Left lung (tissue), 10 donors: ENCODE measurements around the gene CAMSAP1. TPM values are rescaled to one million over a fixed set of nuclear protein-coding genes. Genes with fewer than 3 reads are reported as not detected.
"Not testable (repeated sequence)": the region's sequence is repeated elsewhere in the genome, so short reads cannot be mapped to it uniquely, and the experiment has no call there.

Experiments
- ATAC-seq: fragments of 200-7000 bp; cut with Tn5 transposase; one replicate; pipeline ENCODE4 v1.9.1; 2020; ENCODE audit warnings: moderate library complexity
- DNase-seq, 4 donors: peaks; one replicate each; pipeline ENCODE4 v3.0.0-alpha.2; 2013 to 2020
- H3K27ac ChIP-seq, 2 donors: fragments of 200-600 bp; sonication (generic) in 1 of 2; one replicate each; pipeline versions ENCODE4 v1.5.0 to v1.8.0; 2020 to 2021
- H3K27me3 ChIP-seq, 2 donors: fragments of 200-600 bp; sonication (generic) in 1 of 2; one replicate each; pipeline versions ENCODE4 v1.5.0 to v1.8.0; 2020 to 2021
- H3K36me3 ChIP-seq, 2 donors: fragments of 200-600 bp; sonication (generic) in 1 of 2; one replicate each; pipeline versions ENCODE4 v1.5.0 to v1.8.0; 2020 to 2021
- H3K4me1 ChIP-seq, 2 donors: fragments of 200-600 bp; one replicate each; pipeline ENCODE4 v1.8.0; 2021
- H3K4me3 ChIP-seq, 2 donors: fragments of 200-600 bp; sonication (generic) in 1 of 2; one replicate each; pipeline versions ENCODE4 v1.5.0 to v1.8.0; 2020 to 2021; ENCODE audit warnings: mild to moderate bottlenecking in 1 of 2
- H3K9me3 ChIP-seq, 2 donors: fragments of 200-600 bp; sonication (generic) in 1 of 2; one replicate each; pipeline versions ENCODE4 v1.5.0 to v1.8.0; 2020 to 2021
- CTCF ChIP-seq, 2 donors: fragments of 200-600 bp; sonication (generic) in 1 of 2; IDR thresholded peaks; one replicate each; pipeline versions ENCODE4 v1.5.0 to v1.8.0; 2021; ENCODE audit warnings: antibody characterized with exemption in 2 of 2
- intact Hi-C, 2 donors: fragments of 100-400 bp; cut with DNase I; formaldehyde crosslinking; loops; one replicate each; pipeline versions ENCODE4 v1.11.2 to v1.14.2; 2022
- polyA plus RNA-seq, 6 donors: library from polyadenylated mRNA; unstranded; fragments of 120-200 nt; gene quantifications; one replicate each; pipeline ENCODE4 v1.2.1, GENCODE V29; 2013; ENCODE audit not compliant: insufficient read length in 6 of 6
- total RNA-seq, 2 donors: library from RNA; stranded (reverse); fragmentation: NEBNext Ultra II Directional; extraction: Animal tissue kit (Norgen Biotek cat#: 25700); gene quantifications; one replicate each; pipeline ENCODE4 v1.2.1, GENCODE V29; 2021
- donor health status: DM: no; HTN: yes; CAD: no.
- donor health status: DM: no; HTN: no; CAD: no.

CAMSAP1 gene
- total and polyA plus RNA-seq, 8 donors: 20.4 to 27.0 (median 24.0) TPM

- DNase-seq (peak in 1 of 4 donors; percentile 65), ATAC-seq (no peak)
- no peak for TF ChIP-seq CTCF (IDR thresholded peaks at IDR 0.05)
- no peaks in the 10 kb centered on the region for H3K4me1 ChIP-seq
- H3K4me3 ChIP-seq: no peak overlapping the region
- no peak overlapping the region for H3K27ac ChIP-seq
- peaks cover 0 to 50% of the 10 kb centered on the region in 2 donors for H3K9me3 ChIP-seq
- H3K27me3 ChIP-seq: no peaks in the 10 kb centered on the region
- H3K36me3 ChIP-seq: peaks cover 0 to 34% of the 10 kb centered on the region in 2 donors
- intact Hi-C loops: no loop called here
These were observed 12.1 kb upstream of the CAMSAP1 start for GRCh38 chr9:135919318-135919890.

GRCh38 chr9:135916227-135916626, 8.9 kb upstream of the CAMSAP1 start:
- H3K9me3 ChIP-seq: peaks cover 0 to 68% of the 10 kb centered on the region in 2 donors
- peak in 1 of 4 donors; percentile 6 for DNase-seq
- H3K27me3 ChIP-seq, H3K27ac ChIP-seq, intact Hi-C loops, ATAC-seq, H3K4me1 ChIP-seq, H3K4me3 ChIP-seq: not testable (repeated sequence)
- peaks cover 0 to 54% of the 10 kb centered on the region in 2 donors for H3K36me3 ChIP-seq

- no peak overlapping the region for H3K4me3 ChIP-seq
- no peak for ATAC-seq
- no peak for TF ChIP-seq CTCF (IDR thresholded peaks at IDR 0.05)
These were observed 7.6 kb upstream of the CAMSAP1 start for GRCh38 chr9:135914921-135915320.

GRCh38 chr9:135911233-135911632, 3.9 kb upstream of the CAMSAP1 start:
- ATAC-seq, H3K27me3 ChIP-seq, H3K27ac ChIP-seq, H3K4me3 ChIP-seq, DNase-seq, intact Hi-C loops: not testable (repeated sequence)
- H3K36me3 ChIP-seq: peaks cover 0 to 55% of the 10 kb centered on the region in 2 donors
- peaks cover 0 to 36% of the 10 kb centered on the region in 2 donors for H3K9me3 ChIP-seq
- peaks cover 15 to 25% of the 10 kb centered on the region in 2 donors for H3K4me1 ChIP-seq

More at GRCh38 chr9:135914921-135915320, 7.6 kb upstream of the CAMSAP1 start:
- peaks cover 0 to 68% of the 10 kb centered on the region in 2 donors for H3K9me3 ChIP-seq
- DNase-seq: no peak
- intact Hi-C loops: no loop called here
- no peak overlapping the region for H3K27ac ChIP-seq
- H3K27me3 ChIP-seq: no peaks in the 10 kb centered on the region
- H3K36me3 ChIP-seq: peaks cover 0 to 58% of the 10 kb centered on the region in 2 donors
- H3K4me1 ChIP-seq: peaks cover 0 to 2% of the 10 kb centered on the region in 2 donors

- H3K36me3 ChIP-seq: peaks cover 0 to 50% of the 10 kb centered on the region in 2 donors
- H3K9me3 ChIP-seq: peaks cover 0 to 31% of the 10 kb centered on the region in 2 donors
- H3K27me3 ChIP-seq: no peaks in the 10 kb centered on the region
- intact Hi-C loops: no loop called here
- no peak for TF ChIP-seq CTCF (IDR thresholded peaks at IDR 0.05)
- H3K4me3 ChIP-seq: no peak overlapping the region
- H3K27ac ChIP-seq: no peak overlapping the region
- peaks cover 15 to 30% of the 10 kb centered on the region in 2 donors for H3K4me1 ChIP-seq
- ATAC-seq (no peak), DNase-seq (no peak)
These were observed 3.4 kb upstream of the CAMSAP1 start for GRCh38 chr9:135910757-135911156.

- H3K4me1 ChIP-seq: peaks cover 17 to 36% of the 10 kb centered on the region in 2 donors
- TF ChIP-seq CTCF (IDR thresholded peaks at IDR 0.05): no peak
- peaks cover 0 to 44% of the 10 kb centered on the region in 2 donors for H3K36me3 ChIP-seq
- ATAC-seq (no peak), DNase-seq (no peak)
- no peaks in the 10 kb centered on the region for H3K27me3 ChIP-seq
- intact Hi-C loops: no loop called here
- H3K4me3 ChIP-seq: no peak overlapping the region
- peaks cover 0 to 25% of the 10 kb centered on the region in 2 donors for H3K9me3 ChIP-seq
- no peak overlapping the region for H3K27ac ChIP-seq
These were observed 2.9 kb upstream of the CAMSAP1 start for GRCh38 chr9:135910216-135910615.
